ENCODE results near the gene ITFG1. TPM values are rescaled to one million over a fixed set of nuclear protein-coding genes. Genes with fewer than 3 reads are reported as not detected.

ITFG1 gene
- total and polyA plus RNA-seq, 2 of the 13 experiments (the other 11 are each of a cell fraction or from before 2014, with no cell fraction given): 74.5 to 150 TPM

- TF ChIP-seq ATM (IDR thresholded peaks at IDR 0.05; ENCODE audit: borderline replicate concordance) (no peak), ZC3H13 (CRISPR knock-in tag; IDR thresholded peaks at IDR 0.05) (no peak), RXRA (CRISPR knock-in tag; IDR thresholded peaks at IDR 0.05) (no peak; the same call in 1 of the 2 replicates), SP1 (IDR thresholded peaks at IDR 0.05) (no peak), SP1 (CRISPR knock-in tag; IDR thresholded peaks at IDR 0.05) (peak; percentile 30; the same call in 1 of the 2 replicates), ZNF274 (CRISPR knock-in tag; IDR thresholded peaks at IDR 0.05) (0 out of 2 replicates have a peak, but pooled peaks have one; percentile 33), ZNF777 (CRISPR knock-in tag; IDR thresholded peaks at IDR 0.05) (peak; percentile 52; the same call in 1 of the 2 replicates), EED (CRISPR knock-in tag; IDR thresholded peaks at IDR 0.05) (no peak), SNAPC2 (CRISPR knock-in tag; IDR thresholded peaks at IDR 0.05) (0 out of 2 replicates have a peak, but pooled peaks have one; percentile 32), HDAC1 (CRISPR knock-in tag; IDR thresholded peaks at IDR 0.05) (peak; percentile 43; the same call in 1 of the 2 replicates), SOX6 (IDR thresholded peaks at IDR 0.05) (no peak), SOX6 (CRISPR knock-in tag; IDR thresholded peaks at IDR 0.05) (peak; percentile 35; the same call in 1 of the 2 replicates), FOSL2 (CRISPR knock-in tag; IDR thresholded peaks at IDR 0.05) (peak; percentile 51), PITX1 (CRISPR knock-in tag; IDR thresholded peaks at IDR 0.05) (peak; percentile 84), ZNF235 (CRISPR knock-in tag; IDR thresholded peaks at IDR 0.05; ENCODE audit: borderline replicate concordance) (no peak), CBX1 (IDR thresholded peaks at IDR 0.05; ENCODE audit: low read depth) (peak; percentile 48), ZNF337 (CRISPR knock-in tag; IDR thresholded peaks at IDR 0.05; ENCODE audit: borderline replicate concordance, low read depth) (no peak), KDM1A (CRISPR knock-in tag; IDR thresholded peaks at IDR 0.05) (0 out of 2 replicates have a peak, but pooled peaks have one; percentile 44), MIER2 (CRISPR knock-in tag; IDR thresholded peaks at IDR 0.05) (peak; percentile 59; the same call in 1 of the 2 replicates), RAD21 (CRISPR knock-in tag; IDR thresholded peaks at IDR 0.05) (peak; percentile 90)
- TF ChIP-seq, protein P1, sequence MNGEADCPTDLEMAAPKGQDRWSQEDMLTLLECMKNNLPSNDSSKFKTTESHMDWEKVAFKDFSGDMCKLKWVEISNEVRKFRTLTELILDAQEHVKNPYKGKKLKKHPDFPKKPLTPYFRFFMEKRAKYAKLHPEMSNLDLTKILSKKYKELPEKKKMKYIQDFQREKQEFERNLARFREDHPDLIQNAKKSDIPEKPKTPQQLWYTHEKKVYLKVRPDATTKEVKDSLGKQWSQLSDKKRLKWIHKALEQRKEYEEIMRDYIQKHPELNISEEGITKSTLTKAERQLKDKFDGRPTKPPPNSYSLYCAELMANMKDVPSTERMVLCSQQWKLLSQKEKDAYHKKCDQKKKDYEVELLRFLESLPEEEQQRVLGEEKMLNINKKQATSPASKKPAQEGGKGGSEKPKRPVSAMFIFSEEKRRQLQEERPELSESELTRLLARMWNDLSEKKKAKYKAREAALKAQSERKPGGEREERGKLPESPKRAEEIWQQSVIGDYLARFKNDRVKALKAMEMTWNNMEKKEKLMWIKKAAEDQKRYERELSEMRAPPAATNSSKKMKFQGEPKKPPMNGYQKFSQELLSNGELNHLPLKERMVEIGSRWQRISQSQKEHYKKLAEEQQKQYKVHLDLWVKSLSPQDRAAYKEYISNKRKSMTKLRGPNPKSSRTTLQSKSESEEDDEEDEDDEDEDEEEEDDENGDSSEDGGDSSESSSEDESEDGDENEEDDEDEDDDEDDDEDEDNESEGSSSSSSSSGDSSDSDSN (CRISPR knock-in tag; IDR thresholded peaks at IDR 0.05): peak; percentile 71
- TF ChIP-seq, protein P2, sequence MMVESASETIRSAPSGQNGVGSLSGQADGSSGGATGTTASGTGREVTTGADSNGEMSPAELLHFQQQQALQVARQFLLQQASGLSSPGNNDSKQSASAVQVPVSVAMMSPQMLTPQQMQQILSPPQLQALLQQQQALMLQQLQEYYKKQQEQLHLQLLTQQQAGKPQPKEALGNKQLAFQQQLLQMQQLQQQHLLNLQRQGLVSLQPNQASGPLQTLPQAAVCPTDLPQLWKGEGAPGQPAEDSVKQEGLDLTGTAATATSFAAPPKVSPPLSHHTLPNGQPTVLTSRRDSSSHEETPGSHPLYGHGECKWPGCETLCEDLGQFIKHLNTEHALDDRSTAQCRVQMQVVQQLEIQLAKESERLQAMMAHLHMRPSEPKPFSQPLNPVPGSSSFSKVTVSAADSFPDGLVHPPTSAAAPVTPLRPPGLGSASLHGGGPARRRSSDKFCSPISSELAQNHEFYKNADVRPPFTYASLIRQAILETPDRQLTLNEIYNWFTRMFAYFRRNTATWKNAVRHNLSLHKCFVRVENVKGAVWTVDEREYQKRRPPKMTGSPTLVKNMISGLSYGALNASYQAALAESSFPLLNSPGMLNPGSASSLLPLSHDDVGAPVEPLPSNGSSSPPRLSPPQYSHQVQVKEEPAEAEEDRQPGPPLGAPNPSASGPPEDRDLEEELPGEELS (CRISPR knock-in tag; IDR thresholded peaks at IDR 0.05): peak; percentile 34; the same call in 1 of the 2 replicates
- TF ChIP-seq, protein P3, sequence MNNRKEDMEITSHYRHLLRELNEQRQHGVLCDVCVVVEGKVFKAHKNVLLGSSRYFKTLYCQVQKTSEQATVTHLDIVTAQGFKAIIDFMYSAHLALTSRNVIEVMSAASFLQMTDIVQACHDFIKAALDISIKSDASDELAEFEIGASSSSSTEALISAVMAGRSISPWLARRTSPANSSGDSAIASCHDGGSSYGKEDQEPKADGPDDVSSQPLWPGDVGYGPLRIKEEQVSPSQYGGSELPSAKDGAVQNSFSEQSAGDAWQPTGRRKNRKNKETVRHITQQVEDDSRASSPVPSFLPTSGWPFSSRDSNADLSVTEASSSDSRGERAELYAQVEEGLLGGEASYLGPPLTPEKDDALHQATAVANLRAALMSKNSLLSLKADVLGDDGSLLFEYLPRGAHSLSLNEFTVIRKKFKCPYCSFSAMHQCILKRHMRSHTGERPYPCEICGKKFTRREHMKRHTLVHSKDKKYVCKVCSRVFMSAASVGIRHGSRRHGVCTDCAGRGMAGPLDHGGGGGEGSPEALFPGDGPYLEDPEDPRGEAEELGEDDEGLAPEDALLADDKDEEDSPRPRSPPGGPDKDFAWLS (CRISPR knock-in tag; IDR thresholded peaks at IDR 0.05; ENCODE audit: borderline replicate concordance): no peak
Measured at GRCh38 chr16:47141773-47142485, 318.9 kb downstream of the ITFG1 start (continued).

Measured in HepG2 (cell line).